ENCODE data around the gene ADORA2A. TPM values are rescaled to one million over a fixed set of nuclear protein-coding genes. Genes with fewer than 3 reads are reported as not detected.

ADORA2A gene
- total RNA-seq, 1 experiment from 2014 or later = 2.9 TPM

DNA sequence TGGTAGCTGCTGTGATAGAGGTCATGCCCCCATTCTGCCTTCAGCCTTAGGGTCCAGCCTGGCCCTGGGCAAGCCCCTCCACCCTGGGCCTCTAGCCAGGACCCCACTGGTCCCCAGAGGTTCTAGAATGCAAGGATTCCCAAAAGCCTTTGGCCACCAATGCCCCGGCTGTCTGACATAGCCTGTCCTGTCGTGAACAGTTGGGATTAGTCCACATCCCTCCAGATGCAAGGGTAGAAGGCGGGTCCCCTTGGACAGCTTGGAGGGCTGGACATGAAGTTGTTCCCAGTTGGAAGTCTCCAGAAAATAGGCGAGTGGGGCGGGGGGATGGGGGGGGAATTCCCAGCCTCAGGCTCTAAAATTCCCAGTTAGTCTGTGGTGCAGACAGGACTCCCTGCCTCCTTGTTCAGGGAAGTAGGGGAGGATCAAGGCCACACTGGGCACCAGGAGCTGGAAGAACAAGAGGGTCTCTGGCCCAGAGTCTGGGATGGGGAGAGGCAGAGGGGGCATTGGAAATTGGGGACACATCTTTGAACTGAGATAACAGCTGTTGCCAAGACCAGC, 5.2 kb upstream of the ADORA2A start:
- BruUV-seq (replicated peaks) = no TSS peak
- CTCF ChIA-PET = interaction anchor here (1.2 to 2.2 kb wide), 4 partner anchors 19 to 100 kb away, joined by 3 to 13 read pairs (median 8); no protein-coding TSS in a partner anchor
- Mint-ChIP-seq H3K27ac (ENCODE audit: unreplicated experiment) (peak overlapping the region; percentile 30), H3K9me3 (ENCODE audit: low read depth, unreplicated experiment) (no peaks in the 10 kb centered on the region), H3K4me1 (ENCODE audit: low read depth, unreplicated experiment) (no peaks in the 10 kb centered on the region), H3K27me3 (ENCODE audit: unreplicated experiment) (peaks cover 41% of the 10 kb centered on the region), H3K4me3 (ENCODE audit: low read depth, unreplicated experiment) (no peak overlapping the region), H3K36me3 (ENCODE audit: insufficient read depth, unreplicated experiment) (peaks cover 31% of the 10 kb centered on the region)
- intact Hi-C loops (cut with micrococcal nuclease; ENCODE audit: unreplicated experiment) = no loop called here
- DNase-seq = no peak
- TF ChIP-seq, protein P1, sequence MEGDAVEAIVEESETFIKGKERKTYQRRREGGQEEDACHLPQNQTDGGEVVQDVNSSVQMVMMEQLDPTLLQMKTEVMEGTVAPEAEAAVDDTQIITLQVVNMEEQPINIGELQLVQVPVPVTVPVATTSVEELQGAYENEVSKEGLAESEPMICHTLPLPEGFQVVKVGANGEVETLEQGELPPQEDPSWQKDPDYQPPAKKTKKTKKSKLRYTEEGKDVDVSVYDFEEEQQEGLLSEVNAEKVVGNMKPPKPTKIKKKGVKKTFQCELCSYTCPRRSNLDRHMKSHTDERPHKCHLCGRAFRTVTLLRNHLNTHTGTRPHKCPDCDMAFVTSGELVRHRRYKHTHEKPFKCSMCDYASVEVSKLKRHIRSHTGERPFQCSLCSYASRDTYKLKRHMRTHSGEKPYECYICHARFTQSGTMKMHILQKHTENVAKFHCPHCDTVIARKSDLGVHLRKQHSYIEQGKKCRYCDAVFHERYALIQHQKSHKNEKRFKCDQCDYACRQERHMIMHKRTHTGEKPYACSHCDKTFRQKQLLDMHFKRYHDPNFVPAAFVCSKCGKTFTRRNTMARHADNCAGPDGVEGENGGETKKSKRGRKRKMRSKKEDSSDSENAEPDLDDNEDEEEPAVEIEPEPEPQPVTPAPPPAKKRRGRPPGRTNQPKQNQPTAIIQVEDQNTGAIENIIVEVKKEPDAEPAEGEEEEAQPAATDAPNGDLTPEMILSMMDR (IDR thresholded peaks at IDR 0.05; ENCODE audit: unreplicated experiment) = no peak

DNA sequence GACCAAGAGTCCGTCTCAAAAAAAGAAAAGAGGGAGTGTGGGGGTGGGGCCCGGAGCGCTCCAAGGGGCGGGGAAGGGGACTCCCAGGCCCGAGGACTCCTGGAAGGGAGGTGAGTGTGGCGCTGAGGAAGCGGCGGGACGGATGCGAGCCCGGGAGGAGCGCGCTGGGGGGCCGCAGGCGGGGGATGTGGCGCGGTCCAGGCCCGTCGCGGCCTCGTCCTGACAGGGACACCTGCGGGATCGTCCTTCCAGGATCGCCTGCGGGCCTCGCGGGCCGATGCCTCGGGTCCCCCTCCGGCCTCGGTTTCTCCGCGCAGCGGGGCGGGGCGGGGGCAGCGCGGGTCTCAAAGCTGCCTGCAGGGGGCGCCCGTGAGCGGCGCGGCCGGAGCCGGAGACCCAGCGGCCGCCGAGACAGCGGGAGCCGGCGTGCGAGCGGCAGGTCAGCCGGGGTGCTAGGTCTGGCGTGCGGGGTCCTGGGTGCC, 3.8 kb upstream of the ADORA2A start:
- intact Hi-C loops (cut with micrococcal nuclease; ENCODE audit: unreplicated experiment) = no loop called here
- Mint-ChIP-seq H3K4me1 (ENCODE audit: low read depth, unreplicated experiment) (no peaks in the 10 kb centered on the region), H3K4me3 (ENCODE audit: low read depth, unreplicated experiment) (peak overlapping the region; percentile 41), H3K27ac (ENCODE audit: unreplicated experiment) (no peak overlapping the region), H3K36me3 (ENCODE audit: insufficient read depth, unreplicated experiment) (peaks cover 31% of the 10 kb centered on the region), H3K27me3 (ENCODE audit: unreplicated experiment) (peaks cover 53% of the 10 kb centered on the region), H3K9me3 (ENCODE audit: low read depth, unreplicated experiment) (no peaks in the 10 kb centered on the region)
- DNase-seq = peak; percentile 78
- TF ChIP-seq, protein P1 (IDR thresholded peaks at IDR 0.05; ENCODE audit: unreplicated experiment) = peak; percentile 96
- BruUV-seq (replicated peaks) = no TSS peak
- CTCF ChIA-PET = interaction anchor here (0.7 to 2.0 kb wide), 3 partner anchors 12 to 98 kb away, joined by 3 to 6 read pairs (median 3); no protein-coding TSS in a partner anchor

DNA sequence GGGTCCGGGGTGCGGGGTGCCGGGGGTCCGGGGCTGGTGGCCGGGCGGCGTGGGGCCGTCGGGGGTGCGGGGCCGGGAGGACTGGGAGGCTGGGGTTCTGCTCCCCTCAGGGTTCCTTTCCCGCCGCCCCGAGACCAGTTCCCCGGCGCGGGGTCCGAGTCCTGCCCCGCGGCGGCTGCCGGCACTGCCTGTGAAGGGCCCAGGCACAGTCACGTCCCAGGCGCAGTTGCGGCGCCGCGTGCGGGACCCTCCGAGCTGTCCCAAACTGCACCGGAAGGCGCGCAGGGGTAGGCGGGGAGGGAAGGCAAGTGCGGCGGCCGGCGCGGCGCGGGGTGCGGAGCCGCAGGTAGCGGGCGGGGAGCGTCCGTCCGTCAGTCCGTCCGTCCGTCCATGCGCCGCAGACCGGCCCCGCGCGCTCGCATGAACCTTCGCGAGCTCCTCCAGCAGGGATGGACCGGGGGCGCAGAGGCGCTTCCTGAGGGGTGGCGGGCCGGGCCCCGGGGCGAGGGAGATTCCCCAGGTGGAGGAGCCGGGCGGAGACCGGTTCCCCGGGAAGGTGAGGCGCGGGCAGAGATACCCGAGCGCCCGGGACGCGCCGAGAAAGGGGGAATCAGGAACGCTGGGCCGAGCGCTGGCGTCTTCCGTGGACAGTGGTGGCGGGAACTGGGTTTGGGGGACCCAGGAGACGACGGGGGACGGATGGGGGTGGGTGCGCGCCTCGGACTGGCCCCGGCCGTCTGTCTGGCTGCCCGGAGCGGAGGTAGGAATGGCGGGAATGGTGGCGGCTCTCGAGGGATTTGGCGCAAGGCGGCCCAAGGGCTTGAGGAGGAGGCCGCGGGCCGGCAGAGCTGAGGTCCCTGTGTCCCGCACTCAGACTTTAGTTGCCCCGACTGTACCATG, 3.1 kb upstream of the ADORA2A start:
- DNase-seq = no peak
- H3K9me3 Mint-ChIP-seq (ENCODE audit: low read depth, unreplicated experiment) = no peaks in the 10 kb centered on the region

More for the DNA sequence above, 3.1 kb upstream of the ADORA2A start:
- CTCF ChIA-PET = interaction anchor here (0.6 to 2.0 kb wide), 3 partner anchors 11 to 97 kb away, joined by 3 to 6 read pairs (median 5); no protein-coding TSS in a partner anchor
- intact Hi-C loops (cut with micrococcal nuclease; ENCODE audit: unreplicated experiment) = no loop called here
- TF ChIP-seq, protein P1 (IDR thresholded peaks at IDR 0.05; ENCODE audit: unreplicated experiment) = no peak
- Mint-ChIP-seq H3K27ac (ENCODE audit: unreplicated experiment) (no peak overlapping the region), H3K27me3 (ENCODE audit: unreplicated experiment) (peaks cover 59% of the 10 kb centered on the region), H3K4me1 (ENCODE audit: low read depth, unreplicated experiment) (no peaks in the 10 kb centered on the region), H3K4me3 (ENCODE audit: low read depth, unreplicated experiment) (peak overlapping the region; percentile 41), H3K36me3 (ENCODE audit: insufficient read depth, unreplicated experiment) (peaks cover 28% of the 10 kb centered on the region)
- BruUV-seq (replicated peaks) = no TSS peak

Data from Calu3 (cell line).